Measurements from ENCODE around the gene LUC7L.
"Not testable (repeated sequence)": the region's sequence is repeated elsewhere in the genome, so short reads cannot be mapped to it uniquely, and the experiment has no call there.

The LUC7L gene

DNA sequence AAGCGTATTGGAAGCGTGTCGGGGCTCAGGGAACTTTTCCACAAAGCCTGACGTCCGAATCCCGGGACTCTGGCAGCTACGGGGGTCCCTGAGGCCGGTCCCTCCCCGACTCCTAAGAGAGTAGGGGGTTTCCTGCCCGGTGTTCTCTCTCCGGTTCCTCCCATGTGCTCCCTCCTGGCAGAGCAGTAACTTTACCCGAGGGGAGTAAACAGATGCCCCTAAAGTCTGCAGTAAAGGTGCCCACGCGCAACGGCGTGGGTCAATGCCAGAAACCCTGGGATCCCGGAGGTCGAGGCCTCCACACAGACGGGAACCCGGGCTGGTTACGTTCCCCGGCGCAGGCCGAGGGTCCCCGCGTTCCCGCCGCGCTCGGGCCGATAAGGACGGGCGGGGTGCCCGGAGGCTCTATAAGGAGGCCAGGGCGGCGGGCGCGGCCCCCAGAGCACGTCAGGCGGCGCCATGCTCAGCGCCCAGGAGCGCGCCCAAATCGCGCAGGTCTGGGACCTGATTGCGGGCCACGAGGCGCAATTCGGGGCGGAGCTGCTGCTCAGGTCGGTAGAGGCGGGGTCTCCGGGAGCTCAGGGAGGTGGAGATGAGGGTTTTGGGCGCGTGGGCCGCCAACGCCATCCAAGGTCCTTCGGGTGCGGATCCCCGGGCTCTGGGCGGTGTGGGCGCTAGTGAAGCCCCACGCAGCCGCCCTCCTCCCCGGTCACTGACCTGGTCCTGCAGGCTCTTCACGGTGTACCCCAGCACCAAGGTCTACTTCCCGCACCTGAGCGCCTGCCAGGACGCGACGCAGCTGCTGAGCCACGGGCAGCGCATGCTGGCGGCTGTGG lies 63.5 kb downstream of the LUC7L start, which contains the start of gene HBM:
TSS of gene HBM (plus strand) at position 440 of the 836 bp plus-strand sequence. CDS start at position 460, 20 bp downstream.
- no peak for DNase-seq (ENCODE audit: low read depth)

DNA sequence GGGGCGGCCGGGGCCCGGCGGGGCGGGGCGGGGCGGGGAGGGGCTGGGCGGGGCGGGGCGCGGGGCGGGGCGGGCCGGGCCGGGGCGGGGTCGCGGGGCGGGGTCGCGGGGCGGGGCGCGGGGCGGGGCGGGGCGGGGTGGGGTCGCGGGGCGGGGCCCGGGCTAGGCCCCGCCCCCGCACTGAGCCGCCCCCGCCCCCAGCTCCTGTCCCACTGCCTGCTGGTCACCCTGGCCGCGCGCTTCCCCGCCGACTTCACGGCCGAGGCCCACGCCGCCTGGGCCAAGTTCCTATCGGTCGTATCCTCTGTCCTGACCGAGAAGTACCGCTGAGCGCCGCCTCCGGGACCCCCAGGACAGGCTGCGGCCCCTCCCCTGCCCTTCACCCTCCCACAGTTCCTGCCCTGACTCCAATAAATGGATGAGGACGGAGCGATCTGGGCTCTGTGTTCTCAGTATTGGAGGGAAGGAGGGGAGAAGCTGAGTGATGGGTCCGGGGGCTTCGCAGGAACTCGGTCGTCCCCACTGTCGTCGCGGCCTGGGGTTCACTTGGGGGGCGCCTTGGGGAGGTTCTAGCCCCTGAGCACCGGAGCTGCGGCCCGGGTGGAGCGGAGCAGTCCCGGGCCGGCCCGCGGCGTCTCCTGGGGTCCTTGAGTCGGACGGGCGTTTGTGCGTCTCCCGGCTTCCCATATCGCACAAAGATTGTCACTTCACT lies 64.3 kb downstream of the LUC7L start:
- no peak for DNase-seq (ENCODE audit: low read depth)

DNA sequence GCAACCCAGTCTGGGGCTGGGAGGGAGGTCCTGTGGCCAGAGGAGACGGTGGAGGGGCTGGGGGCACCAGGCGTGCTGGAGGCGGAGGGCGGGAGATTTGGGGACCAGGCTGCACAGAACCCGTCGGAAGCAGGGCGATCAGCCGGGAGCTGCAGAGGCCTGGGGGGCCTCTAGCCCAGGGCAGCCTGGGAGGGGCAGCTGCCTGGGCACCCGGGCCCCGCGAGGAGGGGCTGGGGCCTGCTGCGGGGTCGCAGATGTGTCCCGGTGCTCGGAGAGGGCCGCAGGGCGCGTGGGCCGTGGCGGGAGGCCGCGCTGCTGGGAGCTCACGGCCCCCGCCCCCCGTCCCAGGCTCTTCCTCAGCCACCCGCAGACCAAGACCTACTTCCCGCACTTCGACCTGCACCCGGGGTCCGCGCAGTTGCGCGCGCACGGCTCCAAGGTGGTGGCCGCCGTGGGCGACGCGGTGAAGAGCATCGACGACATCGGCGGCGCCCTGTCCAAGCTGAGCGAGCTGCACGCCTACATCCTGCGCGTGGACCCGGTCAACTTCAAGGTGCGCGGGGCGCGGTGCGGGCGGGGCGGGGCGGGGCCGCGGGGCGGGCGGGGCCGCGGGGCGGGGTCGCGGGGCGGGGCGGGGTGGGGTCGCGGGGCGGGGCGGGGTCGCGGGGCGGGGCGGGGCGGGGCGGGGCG lies 65.0 kb downstream of the LUC7L start:
- DNase-seq (ENCODE audit: low read depth): not testable (repeated sequence)

DNA sequence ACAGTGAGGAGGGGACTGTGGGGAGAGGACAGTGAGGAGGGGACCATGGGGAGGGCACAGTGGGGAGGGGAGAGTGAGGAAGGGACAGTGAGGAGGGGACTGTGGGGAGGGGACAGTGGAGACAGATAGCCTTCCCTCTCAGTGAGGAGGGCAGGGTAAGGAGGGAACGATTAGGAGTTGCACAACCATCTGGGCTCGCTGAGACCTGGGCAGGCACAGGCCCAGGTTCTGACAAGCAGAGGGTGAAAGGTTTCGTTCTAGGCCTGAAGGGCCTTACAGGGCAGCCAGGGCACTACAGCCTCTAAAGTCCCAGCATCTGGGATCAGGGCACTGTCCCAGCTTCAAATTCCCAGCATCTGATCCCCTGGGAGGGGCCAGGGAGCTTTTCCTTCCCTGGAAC lies 65.6 kb downstream of the LUC7L start:
- DNase-seq (ENCODE audit: low read depth): not testable (repeated sequence)

DNA sequence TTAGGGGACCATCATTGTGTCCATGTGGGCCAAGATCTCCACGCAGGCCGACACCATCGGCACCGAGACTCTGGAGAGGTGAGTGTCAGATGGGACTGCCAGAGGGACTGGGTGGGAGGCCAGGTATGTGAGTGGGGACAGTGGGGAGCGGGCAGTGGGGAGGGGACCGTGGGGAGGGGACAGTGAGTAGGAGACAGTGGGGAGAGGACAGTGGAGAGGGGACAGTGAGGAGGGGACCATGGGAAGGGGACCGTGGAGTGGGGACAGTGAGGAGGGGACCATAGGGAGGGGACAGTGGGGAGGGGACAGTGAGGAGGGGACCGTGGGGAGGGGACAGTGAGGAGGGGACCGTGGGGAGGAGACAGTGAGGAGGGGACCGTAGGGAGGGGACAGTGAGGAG lies 66.1 kb downstream of the LUC7L start:
- not testable (repeated sequence) for DNase-seq (ENCODE audit: low read depth)

DNA sequence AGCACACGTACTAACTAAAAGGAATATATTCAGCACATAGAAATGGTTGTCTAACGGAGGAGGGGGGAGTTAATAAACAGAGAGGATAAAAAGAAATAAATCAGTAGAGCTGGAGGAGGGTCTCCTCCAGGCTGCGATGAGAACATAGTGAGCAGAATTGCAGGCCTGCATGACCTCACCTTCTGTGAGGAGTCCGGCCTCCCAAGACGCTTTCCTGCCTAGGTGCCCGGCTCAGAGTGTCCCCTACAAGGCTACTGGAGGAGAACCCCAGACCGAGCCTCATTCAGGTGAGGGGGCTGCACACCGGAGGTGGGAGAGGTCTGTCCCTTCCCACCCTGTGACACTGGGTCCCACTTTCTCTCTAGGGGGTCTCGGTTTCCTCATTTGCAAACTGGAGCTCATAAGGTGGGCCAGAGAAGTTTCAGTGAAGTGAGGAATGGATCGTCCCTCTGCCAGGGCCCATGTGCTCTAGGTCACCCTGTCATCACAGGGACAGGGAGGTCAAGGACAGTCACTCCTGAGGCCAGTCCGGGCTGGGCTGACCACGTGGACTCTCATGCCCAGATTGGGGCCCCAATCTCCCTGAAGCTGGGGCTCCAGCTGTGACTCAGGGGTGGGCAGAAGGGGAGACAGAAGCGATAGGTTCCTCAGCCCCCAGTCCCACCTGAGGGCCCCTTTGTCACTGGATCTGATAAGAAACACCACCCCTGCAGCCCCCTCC lies 66.8 kb downstream of the LUC7L start:
- DNase-seq (ENCODE audit: low read depth): no peak

DNA sequence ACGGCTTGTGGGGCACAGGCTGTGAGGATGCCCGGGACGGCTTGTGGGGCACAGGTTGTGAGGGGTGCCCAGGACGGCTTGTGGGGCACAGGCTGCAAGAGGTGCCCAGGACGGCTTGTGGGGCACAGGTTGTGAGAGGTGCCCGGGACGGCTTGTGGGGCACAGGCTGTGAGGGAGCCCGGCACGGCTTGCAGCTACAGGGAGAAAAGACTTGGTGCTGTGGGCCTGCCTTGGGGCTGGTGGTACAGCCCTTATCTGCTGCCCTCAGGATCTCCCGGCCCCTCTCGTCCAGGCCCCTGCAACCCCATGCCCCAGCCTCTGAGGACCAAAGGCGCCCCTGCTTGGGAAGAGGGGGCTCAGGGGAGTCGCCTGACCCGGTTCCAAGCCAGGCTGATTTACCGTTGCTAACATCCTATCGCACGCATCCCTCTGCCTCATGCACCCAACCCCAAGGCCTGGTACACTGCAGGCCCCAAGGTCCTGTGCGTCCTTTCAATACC lies 68.5 kb downstream of the LUC7L start:
- no peak for DNase-seq (ENCODE audit: low read depth)

DNA sequence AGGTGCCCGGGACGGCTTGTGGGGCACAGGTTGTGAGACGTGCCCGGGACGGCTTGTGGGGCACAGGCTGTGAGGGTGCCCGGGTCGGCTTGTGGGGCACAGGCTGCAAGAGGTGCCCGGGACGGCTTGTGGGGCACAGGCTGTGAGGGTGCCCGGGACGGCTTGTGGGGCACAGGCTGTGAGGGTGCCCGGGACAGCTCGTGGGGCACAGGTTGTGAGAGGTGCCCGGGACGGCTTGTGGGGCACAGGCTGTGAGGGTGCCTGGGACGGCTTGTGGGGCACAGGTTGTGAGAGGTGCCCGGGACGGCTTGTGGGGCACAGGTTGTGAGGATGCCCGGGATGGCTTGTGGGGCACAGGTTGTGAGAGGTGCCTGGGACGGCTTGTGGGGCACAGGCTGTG lies 69.0 kb downstream of the LUC7L start:
- DNase-seq (ENCODE audit: low read depth): not testable (repeated sequence)

DNA sequence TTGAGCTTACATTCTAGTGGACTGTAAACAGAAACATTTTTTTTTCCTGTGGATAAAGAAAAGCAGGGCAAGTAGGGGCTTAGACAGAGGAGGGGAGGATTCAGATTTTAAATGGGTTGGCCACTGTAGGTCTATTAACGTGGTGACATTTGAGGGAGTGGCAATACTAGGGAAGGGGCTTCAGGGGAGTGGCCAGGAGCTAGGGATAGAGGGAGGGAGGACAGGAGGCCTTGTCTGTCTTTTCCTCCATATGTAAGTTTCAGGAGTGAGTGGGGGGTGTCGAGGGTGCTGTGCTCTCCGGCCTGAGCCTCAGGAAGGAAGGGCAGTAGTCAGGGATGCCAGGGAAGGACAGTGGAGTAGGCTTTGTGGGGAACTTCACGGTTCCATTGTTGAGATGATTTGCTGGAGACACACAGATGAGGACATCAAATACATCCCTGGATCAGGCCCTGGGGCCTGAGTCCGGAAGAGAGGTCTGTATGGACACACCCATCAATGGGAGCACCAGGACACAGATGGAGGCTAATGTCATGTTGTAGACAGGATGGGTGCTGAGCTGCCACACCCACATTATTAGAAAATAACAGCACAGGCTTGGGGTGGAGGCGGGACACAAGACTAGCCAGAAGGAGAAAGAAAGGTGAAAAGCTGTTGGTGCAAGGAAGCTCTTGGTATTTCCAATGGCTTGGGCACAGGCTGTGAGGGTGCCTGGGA lies 70.0 kb downstream of the LUC7L start:
- DNase-seq (ENCODE audit: low read depth): no peak

DNA sequence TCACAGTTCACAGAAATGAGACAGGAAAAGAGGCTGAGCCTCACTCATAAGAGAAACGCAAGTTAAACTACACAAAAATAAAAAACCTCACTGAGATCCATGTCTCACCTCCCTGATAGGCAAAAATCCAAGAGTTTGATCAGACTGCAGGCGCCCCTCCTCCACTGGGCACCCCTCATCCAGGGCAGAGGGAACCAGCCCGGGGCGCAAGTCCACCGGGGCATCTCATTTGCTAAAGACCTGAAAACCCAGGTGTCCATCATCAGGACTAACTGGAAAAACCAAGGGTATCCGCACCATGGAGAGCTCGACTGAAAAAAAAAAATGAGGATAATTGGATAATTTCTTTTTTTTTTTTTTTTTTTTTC lies 74.2 kb downstream of the LUC7L start:
- no peak for DNase-seq (ENCODE audit: low read depth)

DNA sequence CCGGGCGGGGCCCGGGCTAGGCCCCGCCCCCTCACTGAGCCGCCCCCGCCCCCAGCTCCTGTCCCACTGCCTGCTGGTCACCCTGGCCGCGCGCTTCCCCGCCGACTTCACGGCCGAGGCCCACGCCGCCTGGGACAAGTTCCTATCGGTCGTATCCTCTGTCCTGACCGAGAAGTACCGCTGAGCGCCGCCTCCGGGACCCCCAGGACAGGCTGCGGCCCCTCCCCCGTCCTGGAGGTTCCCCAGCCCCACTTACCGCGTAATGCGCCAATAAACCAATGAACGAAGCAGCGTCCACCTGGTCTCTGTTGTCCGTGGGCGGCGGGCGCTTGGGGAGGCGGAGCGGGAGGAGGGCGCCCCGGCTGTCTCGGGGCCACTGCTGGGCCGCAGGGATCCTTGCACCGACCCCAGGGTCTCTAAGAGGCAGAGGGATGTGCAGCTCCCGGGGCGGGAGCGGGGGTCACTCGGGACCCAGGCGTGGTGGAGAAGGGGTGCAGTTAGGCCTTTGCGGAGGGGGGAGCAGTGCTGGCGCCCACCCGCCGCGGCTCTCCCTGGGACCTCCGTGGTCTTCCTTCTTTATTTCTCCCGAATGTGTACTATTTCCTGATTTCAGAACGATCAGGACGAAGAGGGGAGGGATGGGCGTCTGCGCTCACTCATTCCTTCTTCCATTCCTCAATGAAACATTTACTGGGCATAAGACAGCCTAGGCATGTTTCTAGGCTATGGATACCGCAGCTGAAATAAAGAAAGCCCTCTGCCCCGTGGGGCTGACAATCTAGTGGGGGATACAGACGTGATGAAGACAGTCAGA lies 74.8 kb downstream of the LUC7L start:
- no peak for DNase-seq (ENCODE audit: low read depth)

DNA sequence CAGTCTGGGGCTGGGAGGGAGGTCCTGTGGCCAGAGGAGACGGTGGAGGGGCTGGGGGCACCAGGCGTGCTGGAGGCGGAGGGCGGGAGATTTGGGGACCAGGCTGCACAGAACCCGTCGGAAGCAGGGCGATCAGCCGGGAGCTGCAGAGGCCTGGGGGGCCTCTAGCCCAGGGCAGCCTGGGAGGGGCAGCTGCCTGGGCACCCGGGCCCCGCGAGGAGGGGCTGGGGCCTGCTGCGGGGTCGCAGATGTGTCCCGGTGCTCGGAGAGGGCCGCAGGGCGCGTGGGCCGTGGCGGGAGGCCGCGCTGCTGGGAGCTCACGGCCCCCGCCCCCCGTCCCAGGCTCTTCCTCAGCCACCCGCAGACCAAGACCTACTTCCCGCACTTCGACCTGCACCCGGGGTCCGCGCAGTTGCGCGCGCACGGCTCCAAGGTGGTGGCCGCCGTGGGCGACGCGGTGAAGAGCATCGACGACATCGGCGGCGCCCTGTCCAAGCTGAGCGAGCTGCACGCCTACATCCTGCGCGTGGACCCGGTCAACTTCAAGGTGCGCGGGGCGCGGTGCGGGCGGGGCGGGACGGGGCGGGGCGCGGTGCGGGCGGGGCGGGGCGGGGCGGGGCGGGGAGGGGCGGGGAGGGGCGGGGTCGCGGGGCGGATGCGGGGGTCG lies 75.6 kb downstream of the LUC7L start:
- not testable (repeated sequence) for DNase-seq (ENCODE audit: low read depth)

DNA sequence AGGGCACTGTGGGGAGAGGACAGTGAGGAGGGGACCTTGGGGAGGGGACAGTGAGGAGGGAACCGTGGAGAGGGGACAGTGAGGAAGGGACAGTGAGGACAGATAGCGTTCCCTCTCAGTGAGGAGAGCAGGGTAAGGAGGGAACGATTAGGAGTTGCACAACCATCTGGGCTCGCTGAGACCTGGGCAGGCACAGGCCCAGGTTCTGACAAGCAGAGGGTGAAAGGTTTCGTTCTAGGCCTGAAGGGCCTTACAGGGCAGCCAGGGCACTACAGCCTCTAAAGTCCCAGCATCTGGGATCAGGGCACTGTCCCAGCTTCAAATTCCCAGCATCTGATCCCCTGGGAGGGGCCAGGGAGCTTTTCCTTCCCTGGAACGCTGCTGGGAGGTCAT lies 76.1 kb downstream of the LUC7L start:
- DNase-seq (ENCODE audit: low read depth): not testable (repeated sequence)

DNA sequence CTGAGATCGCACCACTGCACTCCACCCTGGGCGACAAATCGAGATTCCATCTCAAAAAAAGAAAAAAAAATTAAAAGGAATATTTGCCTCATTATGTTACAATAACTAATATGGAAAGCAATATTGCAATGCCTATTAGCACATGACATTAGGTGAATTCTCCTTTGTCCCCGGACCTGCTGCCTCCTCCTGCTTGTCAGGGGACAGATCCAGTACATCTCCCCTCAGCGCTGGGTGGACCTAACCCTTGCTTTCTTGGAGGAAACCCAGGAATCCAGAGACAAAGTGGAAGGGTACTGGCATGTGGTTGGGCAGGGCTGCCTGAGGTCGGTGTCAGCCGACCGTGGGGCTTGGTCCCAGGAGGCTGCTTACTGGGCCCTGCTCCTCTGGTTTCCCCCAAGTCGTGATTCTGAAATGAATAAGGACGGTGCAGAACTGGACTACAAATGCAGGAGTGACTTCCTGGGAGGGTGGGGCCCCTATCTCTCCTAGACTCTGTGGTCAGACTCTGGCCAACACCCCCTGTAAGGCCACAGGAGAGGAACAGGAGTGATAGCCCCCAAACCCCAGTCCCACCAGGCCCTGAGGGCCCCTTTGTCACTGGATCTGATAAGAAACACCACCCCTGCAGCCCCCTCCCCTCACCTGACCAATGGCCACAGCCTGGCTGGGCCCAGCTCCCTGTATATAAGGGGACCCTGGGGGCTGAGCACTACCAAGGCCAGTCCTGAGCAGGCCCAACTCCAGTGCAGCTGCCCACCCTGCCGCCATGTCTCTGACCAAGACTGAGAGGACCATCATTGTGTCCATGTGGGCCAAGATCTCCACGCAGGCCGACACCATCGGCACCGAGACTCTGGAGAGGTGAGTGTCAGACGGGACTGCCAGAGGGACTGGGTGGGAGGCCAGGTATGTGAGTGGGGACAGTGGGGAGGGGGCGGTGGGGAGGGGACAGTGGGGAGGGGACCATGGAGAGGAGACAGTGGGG lies 76.8 kb downstream of the LUC7L start, which contains the start of gene HBZ:
TSS of gene HBZ (plus strand) at position 504 of the 988 bp plus-strand sequence. CDS start at position 770, 266 bp downstream.
- no peak for DNase-seq (ENCODE audit: low read depth)

DNA sequence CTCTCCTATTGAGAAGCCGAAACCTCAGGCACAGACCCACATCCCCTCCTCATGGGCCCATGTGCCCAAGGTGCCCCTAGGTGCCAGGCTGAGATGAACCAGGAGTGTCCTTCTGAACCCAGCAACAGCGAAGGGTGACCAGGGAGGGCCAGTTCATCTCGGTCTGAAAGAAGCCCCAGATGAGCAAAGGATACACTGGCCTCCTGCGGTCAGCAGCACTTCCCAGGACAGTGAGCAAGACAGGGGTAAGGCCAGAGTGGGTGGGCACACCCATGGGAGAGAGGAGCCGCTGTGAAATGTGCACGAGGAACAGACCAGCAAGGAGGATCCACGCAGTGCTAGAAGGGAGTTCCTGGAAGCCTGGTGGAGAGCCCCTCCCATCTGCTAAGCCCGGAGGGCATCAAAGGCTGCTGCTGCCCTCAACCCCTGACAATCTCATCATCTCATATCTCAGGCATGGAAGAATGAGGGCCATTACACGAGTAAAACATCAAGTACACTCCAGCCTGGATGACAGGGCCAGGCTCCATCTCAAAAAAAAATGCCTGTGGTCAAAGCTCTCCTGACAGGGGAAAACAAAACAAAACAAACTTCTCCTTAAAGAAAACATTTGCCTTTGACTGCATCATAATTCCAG lies 80.1 kb downstream of the LUC7L start:
- no peak for DNase-seq (ENCODE audit: low read depth)

DNA sequence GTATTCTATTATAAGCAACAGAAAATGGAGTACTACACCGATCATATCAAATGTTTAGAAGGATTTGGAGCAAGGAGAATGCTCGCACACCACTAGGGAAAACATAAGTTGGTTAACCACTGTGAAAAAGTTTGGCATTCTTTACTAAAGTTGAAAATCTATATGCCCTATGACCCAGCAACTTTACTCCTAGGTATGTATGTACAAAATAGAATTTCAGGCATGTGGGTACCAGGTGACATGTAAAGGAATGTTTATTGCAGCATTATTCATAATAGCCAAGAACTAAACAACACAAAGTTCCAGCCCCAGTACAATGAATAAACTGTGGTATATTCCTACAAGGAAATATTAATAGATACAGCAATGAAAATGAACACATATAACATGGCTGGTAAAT lies 82.6 kb downstream of the LUC7L start:
- DNase-seq (ENCODE audit: low read depth): no peak

DNA sequence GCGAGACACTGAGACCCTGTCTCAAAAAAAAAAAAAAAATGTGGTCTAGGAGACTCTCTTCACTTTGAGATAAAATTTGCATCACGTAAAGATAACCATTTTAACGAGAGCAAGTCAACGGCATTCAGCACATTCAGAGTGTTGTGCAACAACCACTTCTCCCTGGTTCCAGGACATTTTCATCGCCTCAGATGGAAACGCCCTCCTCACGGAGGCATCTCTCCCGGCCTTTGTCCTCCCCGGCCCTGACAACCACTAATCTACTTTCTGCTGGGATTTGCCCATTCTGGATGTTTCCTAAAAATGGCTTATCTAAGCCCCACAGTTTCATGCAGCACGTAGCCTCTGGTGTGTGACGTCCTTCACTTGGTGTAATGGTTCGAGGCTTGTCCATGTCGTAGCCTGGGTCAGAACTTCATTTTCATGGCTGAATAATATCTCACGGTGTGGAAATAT lies 84.4 kb downstream of the LUC7L start:
- no peak for DNase-seq (ENCODE audit: low read depth)

DNA sequence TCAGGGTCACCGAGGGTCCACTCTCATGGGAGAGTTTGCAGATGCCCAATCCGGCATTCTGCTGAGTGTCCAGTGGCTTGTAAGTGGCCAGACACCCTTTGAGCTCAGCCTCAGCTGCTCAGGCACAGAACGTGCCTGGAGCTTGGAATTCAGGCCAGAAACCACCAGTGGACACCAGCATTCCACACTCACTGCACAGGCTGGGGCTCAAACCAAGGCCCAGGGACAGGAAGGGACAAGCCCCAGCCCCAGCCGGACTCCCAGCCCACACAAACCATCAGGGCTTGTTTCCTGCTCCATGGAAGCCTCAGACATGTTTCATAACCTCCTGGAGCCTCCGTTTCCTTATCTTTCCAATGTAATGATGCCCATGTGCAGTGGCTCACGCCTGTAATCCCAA lies 85.8 kb downstream of the LUC7L start:
- DNase-seq (ENCODE audit: low read depth): no peak

Data from stimulated activated CD8-positive, alpha-beta memory T cell treated with anti-CD3 and anti-CD28 coated beads, Interleukin-12 subunit alpha, Interleukin-12 subunit beta, amount 100 ng/mL, for 1 hour (primary cell).